OCI-LY3 (cell line): ENCODE results near the gene WDR76.

ENCODE experiments used
- EZH2phosphoT487 ChIP-seq: fragments of 200-600 bp; shearing (Covaris generic); IDR thresholded peaks from 2 replicates; pipeline ENCODE4 v1.6.1; 2018; ENCODE audit warnings: antibody characterized with exemption, mixed run types, low read depth
- TF ChIP-seq, protein P1 (sequence below): fragments of 200-600, 300-600 bp; sonication (generic); IDR thresholded peaks from 2 replicates; pipeline ENCODE4 v1.5.1; 2014; ENCODE audit warnings: antibody characterized with exemption, low read length, low read depth

DNA sequence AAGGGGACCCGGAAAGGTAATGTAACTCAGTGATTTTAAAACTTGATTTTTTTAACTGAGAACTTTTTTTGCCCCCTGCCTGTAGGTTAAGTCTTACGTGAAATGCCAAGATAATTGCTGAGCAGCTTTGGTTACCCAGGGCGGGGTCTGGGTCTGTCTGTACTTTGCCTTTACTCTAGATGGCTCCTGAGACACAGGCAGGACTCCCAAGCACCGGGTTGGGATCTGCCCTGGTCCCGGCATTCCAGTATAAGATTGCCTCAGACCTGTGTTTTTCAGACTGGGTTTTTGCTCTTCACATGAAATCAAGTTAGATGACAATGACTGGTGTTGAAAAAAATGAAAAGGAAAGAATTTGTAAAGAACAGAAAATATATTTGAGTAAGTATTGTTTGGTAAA is 40.3 kb downstream of the WDR76 start:
- TF ChIP-seq EZH2phosphoT487 = no peak
- TF ChIP-seq, protein P1, sequence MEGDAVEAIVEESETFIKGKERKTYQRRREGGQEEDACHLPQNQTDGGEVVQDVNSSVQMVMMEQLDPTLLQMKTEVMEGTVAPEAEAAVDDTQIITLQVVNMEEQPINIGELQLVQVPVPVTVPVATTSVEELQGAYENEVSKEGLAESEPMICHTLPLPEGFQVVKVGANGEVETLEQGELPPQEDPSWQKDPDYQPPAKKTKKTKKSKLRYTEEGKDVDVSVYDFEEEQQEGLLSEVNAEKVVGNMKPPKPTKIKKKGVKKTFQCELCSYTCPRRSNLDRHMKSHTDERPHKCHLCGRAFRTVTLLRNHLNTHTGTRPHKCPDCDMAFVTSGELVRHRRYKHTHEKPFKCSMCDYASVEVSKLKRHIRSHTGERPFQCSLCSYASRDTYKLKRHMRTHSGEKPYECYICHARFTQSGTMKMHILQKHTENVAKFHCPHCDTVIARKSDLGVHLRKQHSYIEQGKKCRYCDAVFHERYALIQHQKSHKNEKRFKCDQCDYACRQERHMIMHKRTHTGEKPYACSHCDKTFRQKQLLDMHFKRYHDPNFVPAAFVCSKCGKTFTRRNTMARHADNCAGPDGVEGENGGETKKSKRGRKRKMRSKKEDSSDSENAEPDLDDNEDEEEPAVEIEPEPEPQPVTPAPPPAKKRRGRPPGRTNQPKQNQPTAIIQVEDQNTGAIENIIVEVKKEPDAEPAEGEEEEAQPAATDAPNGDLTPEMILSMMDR = no peak
